ENCODE data around the gene PIEZO1.

PIEZO1 gene

DNA sequence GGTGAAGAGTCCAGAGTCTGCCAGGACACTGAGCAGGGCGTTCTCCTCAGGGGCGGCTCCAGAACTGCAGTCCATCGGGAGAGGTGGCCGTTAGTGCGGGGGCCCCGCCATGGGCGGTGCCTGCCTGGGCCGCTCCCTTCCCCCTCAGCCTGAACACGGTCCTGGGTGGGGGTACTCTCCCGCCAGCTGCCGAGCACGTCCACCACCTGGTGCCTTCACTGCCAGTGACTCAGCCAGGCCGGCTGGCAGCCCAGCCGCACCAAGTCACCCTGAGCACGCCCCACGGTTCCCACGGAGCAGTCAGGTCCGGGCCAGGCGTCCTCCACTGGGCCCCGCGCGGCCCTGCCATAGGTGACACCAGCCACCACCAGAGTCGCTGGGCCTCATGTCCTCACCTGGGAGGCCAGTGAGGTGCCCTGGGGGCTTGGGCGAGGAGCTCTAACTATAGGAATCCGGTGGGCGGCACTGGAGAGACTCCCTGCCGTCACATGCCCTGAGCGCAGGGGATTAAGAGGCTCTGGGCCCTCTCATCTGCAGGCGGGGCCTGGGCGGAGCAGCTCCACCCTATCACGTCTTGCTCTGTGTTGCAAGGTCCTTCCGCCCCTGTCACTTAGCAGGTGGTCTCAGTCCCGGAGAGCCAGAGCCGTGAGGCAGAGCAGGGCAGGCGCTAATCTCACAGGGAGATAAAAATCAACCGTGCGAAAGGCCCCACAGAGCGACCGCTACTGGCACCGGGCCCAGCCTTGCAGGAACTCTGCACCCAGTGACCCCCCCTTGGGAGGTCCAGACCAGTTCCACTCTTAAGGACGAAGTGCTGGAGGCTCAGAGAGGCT lies 14.3 kb downstream of the PIEZO1 start:
- DNase-seq (ENCODE audit: low read depth, low spot score): no peak
- H3K36me3 ChIP-seq (ENCODE audit: insufficient read depth, low read length): no peaks in the 10 kb centered on the region
- peak overlapping the region; percentile 73 for H3K27ac ChIP-seq
- H3K9me3 ChIP-seq (ENCODE audit: low read depth, low read length): no peaks in the 10 kb centered on the region
- H3K9ac ChIP-seq (ENCODE audit: insufficient read length): peak overlapping the region; percentile 15
- no peak for TF ChIP-seq EZH2 (IDR thresholded peaks at IDR 0.05)
- TF ChIP-seq FOXP2 (optimal IDR thresholded peaks at IDR 0.05; ENCODE audit: control extremely low read depth, extremely low read length, insufficient read depth): no peak
- TF ChIP-seq POLR2AphosphoS5 (IDR thresholded peaks at IDR 0.05; ENCODE audit: borderline replicate concordance, low read depth, low read length): peak; percentile 41; the same call in 1 of the 2 replicates
- peak overlapping the region; percentile 66 for H3K4me3 ChIP-seq

DNA sequence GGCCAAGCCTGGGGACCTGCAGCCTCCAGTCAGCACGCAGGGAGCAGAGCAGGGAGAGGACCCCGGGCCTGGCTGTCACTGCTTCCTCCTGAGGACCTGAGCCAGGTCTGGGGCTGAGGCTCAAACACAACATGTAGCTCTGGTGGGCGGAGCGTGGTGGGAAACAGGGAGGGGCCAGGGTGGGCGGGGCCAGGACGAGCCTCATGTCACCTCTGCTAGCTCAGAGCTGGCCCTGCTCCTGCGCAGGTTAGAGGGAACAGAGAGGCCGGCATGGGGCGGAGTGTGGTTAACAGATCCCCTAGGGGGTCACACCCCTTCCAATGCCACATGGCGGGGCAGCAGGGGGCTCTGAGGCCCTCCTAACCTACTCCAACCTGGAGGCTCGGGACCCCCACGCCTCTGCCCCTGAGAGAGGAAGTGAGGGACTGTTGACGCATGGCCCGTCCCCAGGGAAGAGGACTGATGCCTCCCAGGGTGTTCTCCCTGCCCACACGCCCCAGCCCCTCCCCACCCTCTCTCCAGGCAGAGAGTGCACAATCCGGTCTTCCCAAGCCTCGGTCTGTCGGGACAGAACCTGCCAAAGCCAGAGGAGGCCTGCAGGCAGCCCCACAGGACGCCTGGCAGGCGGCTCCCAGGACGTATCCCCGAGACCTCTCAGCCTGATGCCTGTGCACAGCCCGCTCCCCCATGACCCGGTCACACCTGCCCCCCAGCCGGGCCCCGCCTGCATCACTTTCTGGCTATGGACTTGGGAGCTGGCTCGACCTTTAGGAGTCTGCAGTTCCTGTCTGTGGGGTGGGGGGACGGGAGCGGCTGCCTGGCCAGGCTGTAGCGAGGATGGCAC lies 15.2 kb downstream of the PIEZO1 start:
- TF ChIP-seq POLR2AphosphoS5 (IDR thresholded peaks at IDR 0.05; ENCODE audit: borderline replicate concordance, low read depth, low read length): no peak
- TF ChIP-seq FOXP2 (optimal IDR thresholded peaks at IDR 0.05; ENCODE audit: control extremely low read depth, extremely low read length, insufficient read depth): no peak
- no peak for TF ChIP-seq EZH2 (IDR thresholded peaks at IDR 0.05)
- Histone ChIP-seq H3K27ac (peak overlapping the region; percentile 54; the same call in 1 of the 2 replicates), H3K9me3 (ENCODE audit: low read depth, low read length) (no peaks in the 10 kb centered on the region), H3K9ac (ENCODE audit: insufficient read length) (no peak overlapping the region), H3K4me3 (no peak overlapping the region), H3K36me3 (ENCODE audit: insufficient read depth, low read length) (no peaks in the 10 kb centered on the region)
- DNase-seq (ENCODE audit: low read depth, low spot score): no peak

DNA sequence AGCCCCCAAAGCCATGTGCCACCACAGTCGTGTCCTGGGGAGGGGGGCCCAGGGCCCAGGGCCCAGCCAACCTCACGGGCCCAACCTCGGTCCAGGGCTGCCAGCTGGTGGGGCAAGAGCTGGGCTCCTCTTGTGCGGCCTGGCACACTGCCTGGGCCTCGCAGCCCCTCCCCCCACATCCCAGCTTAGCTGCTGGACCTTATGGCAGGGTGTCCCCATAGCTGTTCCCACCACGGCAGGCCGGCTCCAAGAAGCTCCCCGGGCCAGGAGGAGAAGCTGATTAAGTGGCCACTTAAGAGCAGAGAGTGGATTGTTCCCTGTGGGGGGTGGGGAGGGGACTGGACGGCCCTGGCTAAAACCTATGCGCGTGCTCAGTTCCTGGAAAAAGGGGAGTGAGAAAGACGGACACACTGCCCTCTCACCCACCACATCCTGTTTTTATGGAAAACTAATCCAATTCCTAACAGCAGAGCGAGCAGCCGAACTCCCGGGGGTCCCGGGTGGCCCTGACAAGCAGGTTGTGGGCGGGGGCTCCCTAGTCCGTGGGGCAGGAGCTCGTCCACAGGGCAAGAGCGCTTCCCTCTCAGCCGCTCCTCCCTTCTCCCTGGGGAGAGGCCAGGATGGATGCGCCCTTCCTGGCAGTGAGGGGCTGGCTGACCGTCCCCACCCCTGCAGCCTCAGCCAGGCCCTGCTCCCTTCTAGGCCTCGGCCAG lies 16.8 kb downstream of the PIEZO1 start:
- DNase-seq (ENCODE audit: low read depth, low spot score): no peak
- Histone ChIP-seq H3K9ac (ENCODE audit: insufficient read length) (no peak overlapping the region), H3K36me3 (ENCODE audit: insufficient read depth, low read length) (no peaks in the 10 kb centered on the region), H3K9me3 (ENCODE audit: low read depth, low read length) (no peaks in the 10 kb centered on the region), H3K27ac (no peak overlapping the region), H3K4me3 (no peak overlapping the region)
- no peak for TF ChIP-seq FOXP2 (optimal IDR thresholded peaks at IDR 0.05; ENCODE audit: control extremely low read depth, extremely low read length, insufficient read depth)
- no peak for TF ChIP-seq POLR2AphosphoS5 (IDR thresholded peaks at IDR 0.05; ENCODE audit: borderline replicate concordance, low read depth, low read length)
- TF ChIP-seq EZH2 (IDR thresholded peaks at IDR 0.05): no peak

DNA sequence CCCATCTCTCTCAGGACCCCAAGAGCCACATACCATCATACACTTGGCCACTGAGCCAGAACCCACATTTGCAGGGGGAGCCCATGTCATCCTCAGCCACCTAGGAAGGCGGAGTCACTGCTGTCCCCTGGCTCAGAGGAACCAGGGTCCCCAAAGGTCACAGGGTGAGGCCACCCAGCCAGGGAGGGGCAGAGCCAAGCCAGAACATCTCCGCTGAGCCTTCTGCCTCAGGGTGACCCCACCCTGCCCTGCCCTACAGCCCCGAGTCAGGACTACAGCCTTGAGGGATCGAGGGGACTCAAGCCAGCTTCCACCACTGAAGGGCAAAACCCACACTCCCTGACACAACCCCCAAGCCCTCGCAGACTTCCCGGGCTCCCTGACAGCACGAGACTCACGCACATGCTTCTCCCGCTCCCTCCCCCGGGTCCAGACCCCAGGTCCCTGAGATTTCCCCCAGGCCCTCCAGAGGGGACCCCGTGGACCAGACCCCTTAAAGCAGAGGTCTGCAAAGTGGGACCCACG lies 17.4 kb downstream of the PIEZO1 start:
- Histone ChIP-seq H3K9ac (ENCODE audit: insufficient read length) (no peak overlapping the region), H3K27ac (no peak overlapping the region)

DNA sequence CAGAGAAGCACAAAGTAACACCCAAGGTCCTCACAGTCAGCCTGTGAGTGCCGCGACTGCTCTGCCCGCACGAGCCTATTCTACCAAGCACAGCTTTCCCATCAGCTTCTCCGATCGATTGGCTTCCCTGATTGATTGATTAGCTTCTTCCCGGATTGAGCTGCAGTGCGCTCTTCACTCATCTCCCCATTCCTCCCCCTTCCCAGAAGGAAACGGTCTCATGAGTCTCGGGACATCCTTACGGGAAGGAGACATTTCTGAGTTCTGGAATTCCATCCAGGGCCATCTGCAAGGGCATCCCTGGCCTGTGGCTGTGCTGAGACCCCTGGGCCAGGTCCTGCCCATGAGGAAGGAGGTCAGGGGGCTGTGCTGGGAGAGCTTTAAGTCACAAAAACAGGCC lies 18.0 kb downstream of the PIEZO1 start:
- H3K9ac ChIP-seq (ENCODE audit: insufficient read length): no peak overlapping the region
- TF ChIP-seq POLR2AphosphoS5 (IDR thresholded peaks at IDR 0.05; ENCODE audit: borderline replicate concordance, low read depth, low read length) (no peak), EZH2 (IDR thresholded peaks at IDR 0.05) (no peak), FOXP2 (optimal IDR thresholded peaks at IDR 0.05; ENCODE audit: control extremely low read depth, extremely low read length, insufficient read depth) (no peak)
- no peak for DNase-seq (ENCODE audit: low read depth, low spot score)
- H3K36me3 ChIP-seq (ENCODE audit: insufficient read depth, low read length): no peaks in the 10 kb centered on the region
- no peak overlapping the region for H3K27ac ChIP-seq
- no peak overlapping the region for H3K4me3 ChIP-seq
- H3K9me3 ChIP-seq (ENCODE audit: low read depth, low read length): no peaks in the 10 kb centered on the region

More for the DNA sequence above, 17.4 kb downstream of the PIEZO1 start:
- Histone ChIP-seq H3K9me3 (ENCODE audit: low read depth, low read length) (no peaks in the 10 kb centered on the region), H3K36me3 (ENCODE audit: insufficient read depth, low read length) (no peaks in the 10 kb centered on the region), H3K4me3 (no peak overlapping the region)
- DNase-seq (ENCODE audit: low read depth, low spot score): no peak
- no peak for TF ChIP-seq EZH2 (IDR thresholded peaks at IDR 0.05)
- TF ChIP-seq FOXP2 (optimal IDR thresholded peaks at IDR 0.05; ENCODE audit: control extremely low read depth, extremely low read length, insufficient read depth): no peak
- TF ChIP-seq POLR2AphosphoS5 (IDR thresholded peaks at IDR 0.05; ENCODE audit: borderline replicate concordance, low read depth, low read length): no peak

DNA sequence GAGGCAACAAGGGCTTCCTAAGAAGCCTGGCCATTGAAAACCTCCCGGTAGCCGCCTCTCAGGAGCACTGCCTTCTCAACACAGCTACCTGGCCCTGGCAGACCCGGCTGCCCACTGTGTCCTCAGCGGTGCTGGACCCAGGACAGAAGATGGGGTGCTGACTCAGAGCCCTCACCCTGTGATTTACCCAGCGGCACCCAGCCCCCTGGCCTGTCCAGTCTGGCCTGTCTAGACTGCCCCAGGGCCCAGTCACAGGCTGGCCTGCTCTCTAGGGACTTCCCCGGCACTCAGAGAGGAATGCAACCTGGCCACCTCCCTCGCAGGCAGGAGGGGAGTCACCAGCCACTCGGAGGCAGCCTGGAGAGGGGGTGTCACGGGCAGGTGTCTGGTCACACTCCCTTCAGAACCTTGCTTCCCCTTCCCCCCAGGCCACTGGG lies 20.1 kb downstream of the PIEZO1 start:
- DNase-seq (ENCODE audit: low read depth, low spot score): no peak
- Histone ChIP-seq H3K9ac (ENCODE audit: insufficient read length) (no peak overlapping the region), H3K27ac (no peak overlapping the region), H3K9me3 (ENCODE audit: low read depth, low read length) (no peaks in the 10 kb centered on the region), H3K4me3 (no peak overlapping the region), H3K36me3 (ENCODE audit: insufficient read depth, low read length) (no peaks in the 10 kb centered on the region)
- no peak for TF ChIP-seq POLR2AphosphoS5 (IDR thresholded peaks at IDR 0.05; ENCODE audit: borderline replicate concordance, low read depth, low read length)
- TF ChIP-seq EZH2 (IDR thresholded peaks at IDR 0.05): no peak
- TF ChIP-seq FOXP2 (optimal IDR thresholded peaks at IDR 0.05; ENCODE audit: control extremely low read depth, extremely low read length, insufficient read depth): no peak

DNA sequence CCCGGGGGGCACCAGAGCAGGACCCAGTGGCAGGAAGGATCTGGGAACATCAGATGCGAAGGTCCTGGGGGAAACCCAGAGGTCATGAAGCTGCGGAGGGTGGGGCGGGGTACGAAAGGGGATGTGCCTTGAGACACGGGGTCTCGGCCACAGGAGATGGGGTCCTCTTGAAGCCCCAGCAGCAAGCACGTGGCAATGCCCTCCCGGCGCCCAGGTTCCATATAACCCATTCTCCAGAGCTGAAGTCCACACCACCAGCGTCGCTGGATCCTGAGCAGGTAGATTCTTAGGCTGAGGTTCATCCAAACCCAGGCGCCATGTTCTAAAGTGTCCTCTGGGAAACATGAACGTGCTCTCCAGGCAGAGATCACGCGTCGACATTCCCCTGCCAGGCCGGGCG lies 20.9 kb downstream of the PIEZO1 start:
- Histone ChIP-seq H3K4me3 (no peak overlapping the region), H3K9me3 (ENCODE audit: low read depth, low read length) (no peaks in the 10 kb centered on the region), H3K27ac (no peak overlapping the region), H3K9ac (ENCODE audit: insufficient read length) (no peak overlapping the region), H3K36me3 (ENCODE audit: insufficient read depth, low read length) (no peaks in the 10 kb centered on the region)
- no peak for TF ChIP-seq EZH2 (IDR thresholded peaks at IDR 0.05)
- no peak for TF ChIP-seq POLR2AphosphoS5 (IDR thresholded peaks at IDR 0.05; ENCODE audit: borderline replicate concordance, low read depth, low read length)
- TF ChIP-seq FOXP2 (optimal IDR thresholded peaks at IDR 0.05; ENCODE audit: control extremely low read depth, extremely low read length, insufficient read depth): no peak
- no peak for DNase-seq (ENCODE audit: low read depth, low spot score)

Data from SK-N-MC (cell line).